HFFc6 (cell line): ENCODE results near the gene FBLN2. TPM values are rescaled to one million over a fixed set of nuclear protein-coding genes. Genes with fewer than 3 reads are reported as not detected.

ENCODE experiments used
- DNase-seq: peaks from one replicate; pipeline ENCODE4 v3.0.0-alpha.2; 2018
- H3K27ac Mint-ChIP-seq: 2 replicates; pipeline ENCODE4 v1.8.0; 2020; ENCODE audit warnings: mild to moderate bottlenecking, mixed read lengths
- H3K27me3 Mint-ChIP-seq: 2 replicates; pipeline ENCODE4 v1.8.0; 2021; ENCODE audit warnings: mild to moderate bottlenecking, moderate library complexity, mixed read lengths; ENCODE audit not compliant: insufficient read depth
- H3K36me3 Mint-ChIP-seq: 2 replicates; pipeline ENCODE4 v1.8.0; 2021; ENCODE audit warnings: low read depth, mixed read lengths
- H3K4me1 Mint-ChIP-seq: 2 replicates; pipeline ENCODE4 v1.8.0; 2020; ENCODE audit warnings: low read depth, mixed read lengths
- H3K4me3 Mint-ChIP-seq: 2 replicates; pipeline ENCODE4 v1.8.0; 2020; ENCODE audit warnings: mild to moderate bottlenecking, moderate library complexity, mixed read lengths
- H3K9me3 Mint-ChIP-seq: 2 replicates; pipeline ENCODE4 v1.8.0; 2020; ENCODE audit warnings: mild to moderate bottlenecking, mixed read lengths
- CTCF ChIP-seq: fragments of 200-600 bp; sonication (generic); IDR thresholded peaks from 2 replicates; pipeline ENCODE4 v1.5.0; 2021; ENCODE audit warnings: antibody characterized with exemption, mild to moderate bottlenecking
- total RNA-seq, 6 experiments: library from RNA; stranded (reverse); fragmentation: NEBNext Ultra II Directional; extraction: Animal tissue kit (Norgen Biotek cat#: 25700); gene quantifications; 2 replicates in 1 of 6; 3 replicates in 5 of 6; pipeline ENCODE4 v1.2.3, GENCODE V29; 2021

The FBLN2 gene
- total RNA-seq, 6 experiments from 2014 or later, result 55.7 to 84.5 (median 69.4) TPM

- H3K27ac Mint-ChIP-seq, result no peak overlapping the region
- no peak for TF ChIP-seq CTCF
- peaks cover 2% of the 10 kb centered on the region for H3K27me3 Mint-ChIP-seq
- H3K9me3 Mint-ChIP-seq, result no peaks in the 10 kb centered on the region
- no peaks in the 10 kb centered on the region for H3K4me1 Mint-ChIP-seq
- H3K4me3 Mint-ChIP-seq, result no peak overlapping the region
- DNase-seq, result no peak
- H3K36me3 Mint-ChIP-seq, result peaks cover 4% of the 10 kb centered on the region; the same call in 1 of the 2 replicates
These were observed 75.1 kb downstream of the FBLN2 start for GRCh38 chr3:13624021-13624420.

- Mint-ChIP-seq H3K36me3 (peaks cover 4% of the 10 kb centered on the region), H3K4me3 (no peak overlapping the region), H3K9me3 (no peaks in the 10 kb centered on the region), H3K4me1 (no peaks in the 10 kb centered on the region), H3K27me3 (peaks cover 2% of the 10 kb centered on the region), H3K27ac (no peak overlapping the region)
- DNase-seq, result no peak
- no peak for TF ChIP-seq CTCF
These were observed 75.8 kb downstream of the FBLN2 start for GRCh38 chr3:13624671-13625125.

GRCh38 chr3:13626396-13626795 lies 77.5 kb downstream of the FBLN2 start:
- H3K9me3 Mint-ChIP-seq, result no peaks in the 10 kb centered on the region
- no peak overlapping the region for H3K27ac Mint-ChIP-seq
- no peak for TF ChIP-seq CTCF
- no peak for DNase-seq
- H3K27me3 Mint-ChIP-seq, result peaks cover 2% of the 10 kb centered on the region
- H3K4me3 Mint-ChIP-seq, result no peak overlapping the region
- H3K36me3 Mint-ChIP-seq, result peaks cover 4% of the 10 kb centered on the region
- H3K4me1 Mint-ChIP-seq, result no peaks in the 10 kb centered on the region

- Mint-ChIP-seq H3K27me3 (peaks cover 2% of the 10 kb centered on the region), H3K36me3 (peaks cover under 1% of the 10 kb centered on the region), H3K4me3 (no peak overlapping the region), H3K4me1 (no peaks in the 10 kb centered on the region), H3K27ac (no peak overlapping the region), H3K9me3 (no peaks in the 10 kb centered on the region)
- no peak for DNase-seq
- no peak for TF ChIP-seq CTCF
These were observed 78.1 kb downstream of the FBLN2 start for GRCh38 chr3:13626915-13627460.

GRCh38 chr3:13627681-13628080 lies 78.8 kb downstream of the FBLN2 start:
- no peaks in the 10 kb centered on the region for H3K4me1 Mint-ChIP-seq
- H3K9me3 Mint-ChIP-seq, result no peaks in the 10 kb centered on the region
- peaks cover 2% of the 10 kb centered on the region for H3K27me3 Mint-ChIP-seq
- no peaks in the 10 kb centered on the region; the same call in none of the 2 replicates for H3K36me3 Mint-ChIP-seq
- no peak for TF ChIP-seq CTCF
- H3K4me3 Mint-ChIP-seq, result no peak overlapping the region
- H3K27ac Mint-ChIP-seq, result no peak overlapping the region
- no peak for DNase-seq

GRCh38 chr3:13628432-13628831 lies 79.5 kb downstream of the FBLN2 start:
- H3K4me1 Mint-ChIP-seq, result no peaks in the 10 kb centered on the region
- no peak for TF ChIP-seq CTCF
- H3K4me3 Mint-ChIP-seq, result no peak overlapping the region
- no peaks in the 10 kb centered on the region; the same call in none of the 2 replicates for H3K36me3 Mint-ChIP-seq
- DNase-seq, result no peak
- no peaks in the 10 kb centered on the region for H3K9me3 Mint-ChIP-seq
- H3K27me3 Mint-ChIP-seq, result peaks cover 2% of the 10 kb centered on the region
- no peak overlapping the region for H3K27ac Mint-ChIP-seq
